GM12878 (cell line): ENCODE data around the gene KDSR. TPM values are rescaled to one million over a fixed set of nuclear protein-coding genes. Genes with fewer than 3 reads are reported as not detected.

Experiments
- BCL3 ChIP-seq: IDR thresholded peaks from 2 replicates; pipeline ENCODE4 v1.6.1; 2011; ENCODE audit warnings: borderline replicate concordance, low read depth, mild to moderate bottlenecking, moderate library complexity, low read length; ENCODE audit not compliant: insufficient read depth, poor library complexity, severe bottlenecking
- CHD1 ChIP-seq: IDR thresholded peaks from 2 replicates; pipeline ENCODE4 v1.6.1; 2012; ENCODE audit warnings: low read depth, low read length, improper control_type of control experiment
- IRF4 ChIP-seq: IDR thresholded peaks from 2 replicates; pipeline ENCODE4 v1.6.1; 2011; ENCODE audit warnings: low read depth, low read length
- MXI1 ChIP-seq: fragments of 150-350 bp; IDR thresholded peaks from 2 replicates; pipeline ENCODE4 v1.6.1; 2011; ENCODE audit warnings: low read depth, mild to moderate bottlenecking, inconsistent platforms, low read length, improper control_type of control experiment
- MYC ChIP-seq: IDR thresholded peaks from 2 replicates; pipeline ENCODE4 v1.6.1; 2011; ENCODE audit warnings: mild to moderate bottlenecking, low read length, moderate library complexity, inconsistent platforms; ENCODE audit not compliant: insufficient read depth, insufficient replicate concordance, insufficient read length, severe bottlenecking
- POLR2AphosphoS5 ChIP-seq: IDR thresholded peaks from 2 replicates; pipeline ENCODE4 v1.6.1; 2011; ENCODE audit warnings: mild to moderate bottlenecking, low read length, inconsistent platforms
- SREBF2 ChIP-seq: IDR thresholded peaks from 2 replicates; pipeline ENCODE4 v1.6.1; 2012; ENCODE audit warnings: mild to moderate bottlenecking, low read length
- SUPT20H ChIP-seq: IDR thresholded peaks from 2 replicates; pipeline ENCODE4 v1.6.1; 2011; ENCODE audit warnings: low read depth, mild to moderate bottlenecking, low read length, moderate library complexity, borderline replicate concordance; ENCODE audit not compliant: control insufficient read depth
- YY1 ChIP-seq: IDR thresholded peaks from 2 replicates; pipeline ENCODE4 v1.6.1; 2011; ENCODE audit warnings: low read depth, mild to moderate bottlenecking, low read length
- ZBTB11 ChIP-seq: fragments of 450-650 bp; formaldehyde crosslinking; IDR thresholded peaks from 2 replicates; pipeline ENCODE4 v1.5.0; 2022; ENCODE audit warnings: mild to moderate bottlenecking, missing genetic modification characterization
- polyA plus RNA-seq, 11 experiments: library from polyadenylated mRNA; depleted of rRNA in 4 of 11; unstranded in 6 of 11; stranded (reverse) in 5 of 11; fragments of >200 nt; fragmentation: Nextera tagmentation in 4 of 11; fragmentation: Illumina TruSeq in 1 of 11; extraction: Ambion mirVana in 4 of 11; extraction: Trizol in 1 of 11; gene quantifications; 1 replicate in 1 of 11; 2 replicates in 10 of 11; pipeline versions ENCODE4 v1.2.1 to v1.2.3, GENCODE V29; 2011 to 2016; ENCODE audit warnings: inconsistent platforms in 2 of 11, missing spikeins in 2 of 11, low read depth in 1 of 11
- total RNA-seq, 4 experiments: library from RNA; depleted of rRNA in 3 of 4; stranded (reverse); fragments of >200 nt in 3 of 4; fragmentation: Illumina TruSeq in 1 of 4; extraction: Trizol in 1 of 4; gene quantifications; 2 replicates each; pipeline versions ENCODE4 v1.2.1 to v1.2.3, GENCODE V29; 2013 to 2021

The KDSR gene
- total and polyA plus RNA-seq, 10 of the 15 experiments (the other 5 are each of a cell fraction or from before 2014, with no cell fraction given) = 5.2 to 25.9 (median 14.3) TPM

- TF ChIP-seq SUPT20H (no peak), IRF4 (no peak), CHD1 (no peak), ZBTB11 (no peak), SREBF2 (no peak), MXI1 (no peak), BCL3 (no peak), MYC (no peak), POLR2AphosphoS5 (no peak), YY1 (no peak)
Observed at GRCh38 chr18:63283305-63284094, 83.5 kb downstream of the KDSR start (continued).
